Measurements from ENCODE around the gene PTPRK.

PTPRK gene

GRCh38 chr6:127923135-127923534 is 597.3 kb downstream of the PTPRK start:
- no peak for DNase-seq (ENCODE audit: low spot score)
- Histone ChIP-seq H2BK120ac (ENCODE audit: low read depth, low read length) (no peak overlapping the region), H3K14ac (ENCODE audit: low read length) (no peak overlapping the region), H2AK5ac (ENCODE audit: low read depth, low read length) (no peak overlapping the region), H3K79me1 (ENCODE audit: low read depth, low read length) (no peaks in the 10 kb centered on the region), H3K9ac (ENCODE audit: low read depth, low read length, poor library complexity) (no peak overlapping the region), H4K8ac (ENCODE audit: low read depth, low read length) (no peak overlapping the region), H2BK12ac (ENCODE audit: low read length) (no peak overlapping the region), H3K36me3 (replicated peaks in 1 of 2; ENCODE audit: control insufficient read depth in 2 of 2, insufficient read depth in 2 of 2, low read length in 2 of 2) (no peaks in the 10 kb centered on the region), H3K4ac (ENCODE audit: low read length) (no peak overlapping the region), H2AFZ (ENCODE audit: low read length) (no peak overlapping the region), H3K4me2 (ENCODE audit: insufficient read depth, low read length, poor library complexity, severe bottlenecking) (no peak overlapping the region), H4K91ac (ENCODE audit: low read depth, low read length, poor library complexity) (no peak overlapping the region), H3K4me3 (ENCODE audit: low read length in 2 of 2) (no peak overlapping the region), H3K23ac (ENCODE audit: low read depth, low read length, poor library complexity) (no peak overlapping the region), H2BK5ac (ENCODE audit: low read length) (no peak overlapping the region), H2BK15ac (ENCODE audit: low read length) (no peak overlapping the region), H3K27me3 (ENCODE audit: control insufficient read depth in 3 of 3, insufficient read depth in 3 of 3, low read depth in 1 of 3, low read length in 3 of 3) (no peaks in the 10 kb centered on the region), H3K18ac (ENCODE audit: low read length) (no peak overlapping the region), H3K9me3 (replicated peaks in 1 of 2; ENCODE audit: control insufficient read depth in 2 of 2, insufficient read depth in 1 of 2, low read depth in 1 of 2, low read length in 2 of 2) (no peaks in the 10 kb centered on the region), H3K4me1 (ENCODE audit: control insufficient read depth in 2 of 2, insufficient read depth in 1 of 2, low read depth in 1 of 2, low read length in 2 of 2) (no peaks in the 10 kb centered on the region), H3K27ac (replicated peaks; ENCODE audit: low read length) (no peak overlapping the region)
- WGBS, 2 donors (ENCODE audit: extremely low coverage in 2 of 2, insufficient read length in 2 of 2, insufficient replicate concordance in 1 of 2), result no CpG with 5 or more reads among the region's 2 CpGs

DNA sequence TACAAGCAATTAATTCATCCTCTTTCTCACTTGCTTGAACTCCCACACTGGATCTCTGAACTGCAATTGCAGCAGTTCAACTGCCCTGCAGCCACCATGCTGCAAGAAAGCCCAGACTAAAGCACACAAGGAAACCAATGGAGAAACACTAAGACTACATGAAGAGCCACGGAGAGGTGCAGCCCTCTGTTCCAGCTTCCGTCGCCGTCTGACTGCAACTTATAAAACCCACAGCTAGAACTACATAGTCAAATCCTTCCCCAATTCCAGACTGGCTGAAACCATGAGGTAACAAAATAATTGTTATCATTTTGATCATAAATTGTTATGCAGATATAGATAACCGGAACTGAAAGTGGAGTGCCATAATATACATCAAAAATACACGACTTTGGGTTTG is 598.4 kb downstream of the PTPRK start:
- Histone ChIP-seq H3K9me3 (replicated peaks in 1 of 2; ENCODE audit: control insufficient read depth in 2 of 2, insufficient read depth in 1 of 2, low read depth in 1 of 2, low read length in 2 of 2) (no peaks in the 10 kb centered on the region), H2AK5ac (ENCODE audit: low read depth, low read length) (no peak overlapping the region), H3K4me2 (ENCODE audit: insufficient read depth, low read length, poor library complexity, severe bottlenecking) (no peak overlapping the region), H2BK5ac (ENCODE audit: low read length) (no peak overlapping the region), H3K4ac (ENCODE audit: low read length) (no peak overlapping the region), H3K36me3 (replicated peaks in 1 of 2; ENCODE audit: control insufficient read depth in 2 of 2, insufficient read depth in 2 of 2, low read length in 2 of 2) (no peaks in the 10 kb centered on the region), H3K79me1 (ENCODE audit: low read depth, low read length) (no peaks in the 10 kb centered on the region), H3K18ac (ENCODE audit: low read length) (no peak overlapping the region), H3K4me3 (ENCODE audit: low read length in 2 of 2) (no peak overlapping the region), H3K27me3 (ENCODE audit: control insufficient read depth in 3 of 3, insufficient read depth in 3 of 3, low read depth in 1 of 3, low read length in 3 of 3) (no peaks in the 10 kb centered on the region), H2BK15ac (ENCODE audit: low read length) (no peak overlapping the region), H3K4me1 (ENCODE audit: control insufficient read depth in 2 of 2, insufficient read depth in 1 of 2, low read depth in 1 of 2, low read length in 2 of 2) (no peaks in the 10 kb centered on the region), H2BK120ac (ENCODE audit: low read depth, low read length) (no peak overlapping the region), H4K8ac (ENCODE audit: low read depth, low read length) (no peak overlapping the region), H3K23ac (ENCODE audit: low read depth, low read length, poor library complexity) (no peak overlapping the region), H3K14ac (ENCODE audit: low read length) (no peak overlapping the region), H2BK12ac (ENCODE audit: low read length) (no peak overlapping the region), H2AFZ (ENCODE audit: low read length) (no peak overlapping the region), H4K91ac (ENCODE audit: low read depth, low read length, poor library complexity) (no peak overlapping the region), H3K9ac (ENCODE audit: low read depth, low read length, poor library complexity) (no peak overlapping the region), H3K27ac (replicated peaks; ENCODE audit: low read length) (no peak overlapping the region)
- no peak for DNase-seq (ENCODE audit: low spot score)
- no CpG with 5 or more reads among the region's 6 CpGs for WGBS, 2 donors (ENCODE audit: extremely low coverage in 2 of 2, insufficient read length in 2 of 2, insufficient replicate concordance in 1 of 2)

- H3K23ac ChIP-seq (ENCODE audit: low read depth, low read length, poor library complexity), result no peak overlapping the region
- no peak overlapping the region for H2BK120ac ChIP-seq (ENCODE audit: low read depth, low read length)
- H2AFZ ChIP-seq (ENCODE audit: low read length), result no peak overlapping the region
- no peak overlapping the region for H3K4me3 ChIP-seq (ENCODE audit: low read length in 2 of 2)
- DNase-seq (ENCODE audit: low spot score), result no peak
- no CpG with 5 or more reads among the region's 3 CpGs for WGBS, 2 donors (ENCODE audit: extremely low coverage in 2 of 2, insufficient read length in 2 of 2, insufficient replicate concordance in 1 of 2)
- H3K79me1 ChIP-seq (ENCODE audit: low read depth, low read length), result no peaks in the 10 kb centered on the region
- H2BK12ac ChIP-seq (ENCODE audit: low read length), result no peak overlapping the region
- H2BK15ac ChIP-seq (ENCODE audit: low read length), result no peak overlapping the region
- H2BK5ac ChIP-seq (ENCODE audit: low read length), result no peak overlapping the region
- no peak overlapping the region for H3K4me2 ChIP-seq (ENCODE audit: insufficient read depth, low read length, poor library complexity, severe bottlenecking)
- H3K14ac ChIP-seq (ENCODE audit: low read length), result no peak overlapping the region
- H3K27me3 ChIP-seq (ENCODE audit: control insufficient read depth in 3 of 3, insufficient read depth in 3 of 3, low read depth in 1 of 3, low read length in 3 of 3), result no peaks in the 10 kb centered on the region
- no peaks in the 10 kb centered on the region for H3K9me3 ChIP-seq (replicated peaks in 1 of 2; ENCODE audit: control insufficient read depth in 2 of 2, insufficient read depth in 1 of 2, low read depth in 1 of 2, low read length in 2 of 2)
- no peak overlapping the region for H4K91ac ChIP-seq (ENCODE audit: low read depth, low read length, poor library complexity)
- no peaks in the 10 kb centered on the region for H3K4me1 ChIP-seq (ENCODE audit: control insufficient read depth in 2 of 2, insufficient read depth in 1 of 2, low read depth in 1 of 2, low read length in 2 of 2)
- H3K9ac ChIP-seq (ENCODE audit: low read depth, low read length, poor library complexity), result no peak overlapping the region
- H3K36me3 ChIP-seq (replicated peaks in 1 of 2; ENCODE audit: control insufficient read depth in 2 of 2, insufficient read depth in 2 of 2, low read length in 2 of 2), result no peaks in the 10 kb centered on the region
- H2AK5ac ChIP-seq (ENCODE audit: low read depth, low read length), result no peak overlapping the region
- H3K18ac ChIP-seq (ENCODE audit: low read length), result no peak overlapping the region
- no peak overlapping the region for H4K8ac ChIP-seq (ENCODE audit: low read depth, low read length)
- no peak overlapping the region for H3K4ac ChIP-seq (ENCODE audit: low read length)
- H3K27ac ChIP-seq (replicated peaks; ENCODE audit: low read length), result no peak overlapping the region
These were observed 599.6 kb downstream of the PTPRK start for GRCh38 chr6:127920804-127921203.
